NCI-H2196 (cell line): ENCODE data around the gene RPIA.
A peak's percentile ranks its signal among the peaks of the same experiment; 100 is the strongest.

Experiments
- DNase-seq: peaks from one replicate; lab custom pipeline; 2025; ENCODE audit not compliant: unreplicated experiment; lab: John Stamatoyannopoulos, UW

The RPIA gene

GRCh38 chr2:88684519-88684918 lies 7.0 kb upstream of the RPIA start:
- no peak for DNase-seq

DNA sequence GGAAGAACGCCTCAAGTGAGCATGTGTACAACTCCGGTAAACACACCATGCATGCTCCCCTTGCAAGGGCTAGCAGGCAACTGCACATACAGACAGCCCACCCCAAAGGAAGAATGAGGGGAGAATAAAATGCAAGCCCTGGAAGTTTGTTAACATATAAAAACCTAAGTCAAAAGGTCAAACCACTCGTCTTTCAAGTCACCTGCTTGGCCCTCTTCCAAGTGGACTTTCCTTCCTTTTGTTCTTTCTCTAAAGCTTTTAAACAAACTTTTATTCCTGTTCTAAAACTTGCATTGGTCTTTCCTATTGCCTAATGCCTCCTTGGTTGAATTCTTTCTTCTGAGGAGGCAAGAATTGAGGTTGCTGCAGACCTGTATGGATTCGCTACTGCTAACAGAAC lies 5.2 kb upstream of the RPIA start:
- no peak for DNase-seq

DNA sequence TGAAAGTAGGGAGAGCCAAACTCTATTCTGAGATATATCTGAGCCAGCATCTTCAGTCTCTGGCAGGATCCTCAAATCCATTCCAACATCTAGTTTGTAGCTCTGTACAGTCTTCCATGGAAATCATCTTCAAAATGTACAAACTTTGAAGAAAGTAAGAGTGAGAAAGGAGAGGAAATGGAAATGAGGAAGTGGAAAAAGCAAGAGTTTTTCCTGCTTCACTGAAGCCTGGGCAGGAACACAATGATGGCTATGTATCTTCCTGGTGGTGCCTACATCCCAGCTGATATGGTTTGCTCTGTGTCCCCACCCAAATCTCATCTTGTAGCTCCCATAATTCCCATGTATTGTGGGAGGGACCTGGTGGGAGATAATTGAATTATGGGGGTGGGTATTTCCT lies 4.1 kb upstream of the RPIA start:
- DNase-seq: no peak

DNA sequence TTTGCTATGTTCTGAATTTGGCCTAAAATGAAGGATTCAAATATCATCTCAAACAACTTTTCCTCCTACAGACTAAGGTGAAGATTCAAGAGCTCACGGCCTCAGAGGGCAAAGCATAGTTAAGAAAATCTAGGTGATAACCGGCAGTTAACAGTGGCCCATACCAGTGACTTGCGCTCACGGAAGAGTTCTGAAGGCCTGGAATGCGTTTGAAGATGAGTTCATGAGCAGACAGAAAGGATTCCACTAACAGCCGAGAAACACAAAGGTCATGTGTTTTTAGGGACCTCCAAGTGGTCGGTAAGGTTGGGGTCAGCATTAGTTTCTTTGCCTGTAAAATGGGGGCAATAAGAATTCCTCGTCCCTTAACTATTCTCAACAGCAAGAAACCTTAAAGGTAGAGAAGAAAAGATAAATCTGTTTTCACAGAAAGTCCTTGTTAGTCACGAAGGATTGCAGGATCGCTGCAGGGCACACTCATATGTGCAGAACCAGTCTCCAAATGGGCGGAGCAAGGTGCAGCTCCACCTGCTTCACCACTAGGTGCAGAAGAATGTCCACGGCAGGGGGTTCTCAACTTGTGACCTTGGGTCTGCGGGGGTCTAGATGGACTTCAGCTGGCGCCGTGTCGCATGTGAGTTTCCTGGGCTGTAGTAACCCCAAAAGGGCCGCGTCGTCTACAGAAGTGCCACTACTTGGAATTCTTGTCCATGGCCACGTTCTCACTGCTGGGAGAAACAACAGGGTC lies 708 bp upstream of the RPIA start:
- DNase-seq: peak; percentile 13

DNA sequence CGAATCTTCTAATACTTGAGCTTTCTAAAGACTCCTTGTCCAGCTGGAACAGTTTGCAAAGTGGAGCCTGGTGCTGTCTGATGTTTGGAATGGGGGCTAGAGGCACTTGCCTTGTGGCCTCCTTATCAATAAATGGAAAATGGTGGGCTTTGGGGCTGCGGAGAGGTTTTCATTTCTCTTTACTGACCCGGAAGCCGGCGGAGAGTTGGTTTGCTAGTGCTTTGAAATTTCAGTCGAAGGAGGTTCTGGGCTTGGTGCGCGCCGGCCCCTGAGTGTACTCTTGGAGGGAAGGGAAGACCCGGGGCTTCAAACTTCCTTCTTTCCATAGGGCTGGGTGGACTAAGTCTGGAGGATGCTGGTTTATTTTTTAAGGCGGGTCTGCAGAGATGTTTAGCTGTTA lies 714 bp downstream of the RPIA start:
- no peak for DNase-seq

GRCh38 chr2:88693911-88694414 lies 2.5 kb downstream of the RPIA start:
- DNase-seq: no peak

DNA sequence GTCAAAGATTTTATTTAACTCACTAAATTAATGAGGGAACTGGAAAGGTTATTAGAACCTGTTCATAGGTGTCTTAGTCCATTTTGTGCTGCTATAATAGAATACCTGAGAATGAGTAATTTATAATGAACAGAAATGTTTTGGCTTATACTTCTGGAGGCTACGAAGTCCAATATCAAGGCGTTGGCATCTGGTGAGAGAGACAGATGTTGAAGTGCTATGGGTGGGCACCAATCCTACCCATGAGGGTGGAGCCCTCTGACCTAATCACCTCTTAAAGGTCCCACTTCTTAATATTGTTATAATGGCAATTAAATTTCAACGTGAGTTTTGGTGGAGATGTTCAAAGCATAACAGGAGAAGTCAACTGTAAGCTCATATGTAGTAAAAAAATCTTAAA lies 5.1 kb downstream of the RPIA start:
- no peak for DNase-seq

- DNase-seq: no peak
Measured at GRCh38 chr2:88697370-88698026, 6.0 kb downstream of the RPIA start.

DNA sequence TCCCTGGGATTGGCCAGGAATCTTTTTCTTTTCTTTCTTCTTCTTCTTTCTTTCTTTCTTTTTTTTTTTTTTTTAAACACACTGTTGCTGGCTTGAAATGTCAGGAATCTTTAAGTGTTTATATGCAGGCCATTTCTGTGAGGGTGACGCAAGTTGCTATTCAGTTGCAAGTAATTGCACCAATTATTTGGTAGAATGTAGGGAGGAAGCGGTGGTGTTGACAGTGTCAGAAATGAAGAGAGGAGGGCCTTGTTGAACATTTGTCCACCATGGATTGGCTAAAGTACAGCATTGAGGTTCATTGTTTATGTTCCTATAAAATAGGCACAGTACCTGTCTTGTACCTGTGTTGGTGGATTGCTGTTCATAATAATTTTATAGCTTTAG lies 6.5 kb downstream of the RPIA start:
- DNase-seq: no peak

DNA sequence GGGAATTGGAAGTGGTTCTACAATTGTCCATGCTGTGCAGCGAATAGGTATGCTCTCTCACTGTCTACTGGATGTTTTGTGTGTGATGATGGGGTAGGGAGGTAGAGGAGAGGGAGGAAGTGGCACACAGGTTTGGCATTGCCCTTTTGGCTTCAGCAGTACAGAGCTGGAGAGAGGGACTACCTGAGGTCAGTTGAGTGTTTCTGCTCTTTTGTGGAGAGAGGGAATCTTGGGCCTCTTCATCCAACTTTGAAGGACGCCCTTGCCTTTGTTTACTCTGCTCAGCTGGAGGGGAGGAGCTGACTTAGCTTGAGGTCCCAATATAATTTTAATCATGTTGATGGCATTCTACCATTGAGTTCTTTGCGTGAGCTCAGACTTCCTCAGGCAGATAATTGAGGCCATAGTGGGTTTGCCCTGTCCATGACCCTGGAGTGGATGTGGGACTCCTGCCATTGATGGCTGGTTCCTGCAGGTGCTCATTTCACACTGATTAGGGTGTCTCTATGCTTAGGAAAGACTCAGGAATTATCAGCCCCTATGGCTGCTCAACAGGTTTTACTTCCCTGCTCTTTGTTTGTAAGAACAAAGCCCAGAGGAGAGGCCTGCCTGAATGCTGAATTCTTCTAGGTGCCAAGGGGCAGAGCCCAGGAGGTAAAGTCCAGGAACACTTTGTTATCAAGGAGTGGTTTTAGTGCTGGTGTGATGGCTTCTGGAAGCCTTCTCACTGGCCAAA lies 7.2 kb downstream of the RPIA start:
- DNase-seq: no peak

DNA sequence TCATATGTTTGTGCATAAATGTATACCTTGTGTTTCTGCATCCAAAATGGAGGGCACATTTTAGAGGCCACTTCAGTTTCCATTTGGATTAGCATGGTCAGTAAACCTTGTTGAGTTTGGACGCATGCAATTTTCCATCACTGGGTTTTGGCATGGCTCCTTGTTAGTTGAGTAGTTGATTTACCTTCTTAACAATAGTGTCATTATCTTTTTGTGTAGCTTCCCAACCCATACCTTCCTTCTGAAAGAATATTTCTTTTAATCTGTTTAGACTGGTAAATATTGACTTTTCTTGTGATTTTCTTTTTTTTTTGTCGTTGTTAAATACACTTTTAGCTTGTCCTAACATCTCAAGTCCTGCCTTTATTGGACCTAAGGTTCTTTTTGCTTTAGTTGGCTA lies 15.5 kb downstream of the RPIA start:
- no peak for DNase-seq

DNA sequence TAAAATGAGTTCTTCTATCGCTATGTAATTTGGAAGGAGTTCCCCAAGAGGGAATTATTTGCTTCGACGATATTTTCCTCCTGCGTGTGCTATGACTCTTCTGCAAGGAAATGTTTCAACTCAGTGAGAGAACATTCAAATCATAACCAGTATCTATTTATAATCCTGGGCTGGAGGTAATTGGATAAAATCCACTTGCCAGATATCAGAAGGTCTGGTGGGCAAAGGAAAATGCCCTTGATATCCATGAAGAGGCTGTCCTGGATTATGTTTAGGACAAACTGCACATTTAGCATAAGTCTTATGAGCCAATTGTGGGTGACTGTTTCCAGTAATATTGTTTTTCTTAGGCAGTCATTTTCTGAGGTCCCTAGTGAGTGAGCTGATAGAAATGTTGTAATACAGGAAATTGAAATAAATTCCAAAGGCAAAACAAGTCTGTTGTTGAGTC lies 17.7 kb downstream of the RPIA start:
- no peak for DNase-seq

DNA sequence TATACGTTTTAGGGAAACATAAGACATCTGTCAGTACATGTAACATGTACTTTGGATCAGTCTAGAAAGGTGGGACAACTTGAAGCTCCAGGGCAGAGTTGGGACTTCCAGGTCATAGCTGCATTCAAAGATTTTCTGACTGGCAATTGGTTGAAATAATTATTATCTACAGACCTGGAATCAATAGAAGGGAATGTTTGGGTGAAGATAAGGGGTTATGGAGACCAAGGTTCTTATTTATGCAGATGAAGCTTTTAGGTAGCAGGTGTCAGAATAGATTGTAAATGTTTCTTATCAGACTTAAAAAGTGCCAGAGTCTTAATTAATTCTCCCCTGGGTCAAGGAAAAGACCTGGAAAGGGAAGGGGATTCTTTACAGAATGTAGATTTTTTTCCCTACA lies 19.8 kb downstream of the RPIA start:
- no peak for DNase-seq

- no peak for DNase-seq
Measured at GRCh38 chr2:88711897-88712296, 20.4 kb downstream of the RPIA start.

DNA sequence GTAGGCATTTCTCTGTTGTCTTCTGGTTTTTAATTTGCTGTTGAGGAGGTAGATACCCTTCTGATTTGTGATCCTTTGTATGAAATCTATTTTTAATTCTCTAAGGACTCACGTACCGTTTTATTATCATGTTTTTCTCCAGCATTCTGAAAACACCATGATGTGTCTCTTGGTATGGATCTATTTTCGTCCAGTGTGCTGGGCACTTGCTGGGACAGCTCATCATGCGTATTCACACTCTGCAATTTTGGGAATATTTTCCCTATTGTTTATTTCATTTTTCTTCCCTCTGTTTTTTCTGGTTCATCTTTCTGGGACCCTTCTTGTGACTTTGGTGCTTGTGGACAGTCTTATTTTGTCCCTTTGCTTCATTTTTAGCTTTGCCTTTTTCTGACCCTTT lies 21.9 kb downstream of the RPIA start:
- no peak for DNase-seq

- DNase-seq: no peak
Measured at GRCh38 chr2:88714667-88715066, 23.2 kb downstream of the RPIA start.

DNA sequence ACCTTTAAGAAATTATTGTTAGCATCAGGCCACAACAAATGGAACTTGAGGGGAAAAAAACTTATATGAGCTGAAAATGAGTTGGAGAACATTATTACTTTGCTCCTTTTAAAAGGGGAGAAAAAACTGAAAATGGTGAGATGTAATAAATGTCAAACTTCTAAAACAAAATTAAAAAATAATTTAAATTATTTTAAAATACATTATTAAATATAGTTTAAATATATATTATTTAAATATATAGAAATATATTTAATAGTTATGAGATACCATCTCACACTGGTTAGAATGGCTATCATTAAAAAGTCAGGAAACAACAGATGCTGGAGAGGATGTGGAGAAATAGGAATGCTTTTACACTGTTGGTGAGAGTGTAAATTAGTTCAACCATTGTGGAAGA lies 28.9 kb downstream of the RPIA start:
- no peak for DNase-seq

- DNase-seq: no peak
Measured at GRCh38 chr2:88721268-88721667, 29.8 kb downstream of the RPIA start.

- no peak for DNase-seq
Measured at GRCh38 chr2:88724643-88725332, 33.3 kb downstream of the RPIA start.

DNA sequence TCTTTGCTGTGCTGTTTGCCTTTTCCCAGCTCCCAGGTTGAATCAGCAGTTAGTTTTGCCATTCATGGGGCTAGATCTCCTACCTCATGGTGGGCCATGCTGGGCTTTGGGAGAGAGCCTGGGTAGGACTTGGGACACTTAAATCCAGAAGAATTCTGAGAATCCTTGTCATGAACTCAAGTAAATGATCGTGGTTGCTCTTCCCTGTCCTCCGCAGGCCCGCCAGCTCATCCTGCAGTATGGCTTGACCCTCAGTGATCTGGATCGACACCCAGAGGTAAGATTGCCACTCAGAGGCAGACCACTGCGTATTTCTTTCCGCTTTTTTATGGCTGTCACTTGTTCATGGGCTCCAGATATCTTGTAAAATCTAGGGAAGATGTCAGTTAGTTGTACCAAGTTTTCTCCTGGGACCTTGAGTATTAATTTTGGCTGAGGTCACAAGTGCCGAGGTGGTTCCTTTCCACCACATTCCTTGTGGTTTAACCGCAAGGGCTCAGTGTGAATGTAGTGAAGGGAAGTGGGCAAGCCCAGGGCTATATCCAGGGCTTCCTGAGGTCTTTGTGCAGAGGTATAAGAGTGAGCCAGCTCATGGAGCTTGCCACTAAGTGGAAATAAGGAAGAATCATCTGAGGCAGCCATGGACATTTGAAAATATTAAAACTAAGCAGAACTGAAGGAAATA lies 37.7 kb downstream of the RPIA start:
- no peak for DNase-seq
